GM21515 (cell line): Measurements from ENCODE around the gene RMC1.
"Not testable (repeated sequence)": the region's sequence is repeated elsewhere in the genome, so short reads cannot be mapped to it uniquely, and the experiment has no call there.

Experiments used
- ATAC-seq: cut with Tn5 transposase; IDR thresholded peaks from one replicate; pipeline ENCODE4 v1.9.1; 2021; ENCODE audit not compliant: unreplicated experiment

Gene RMC1

GRCh38 chr18:23556145-23556780 is 53.0 kb downstream of the RMC1 start:
- ATAC-seq: no peak

GRCh38 chr18:23557511-23557910 is 54.2 kb downstream of the RMC1 start:
- not testable (repeated sequence) for ATAC-seq

- no peak for ATAC-seq
Observed at GRCh38 chr18:23560186-23560585, 56.9 kb downstream of the RMC1 start.

DNA sequence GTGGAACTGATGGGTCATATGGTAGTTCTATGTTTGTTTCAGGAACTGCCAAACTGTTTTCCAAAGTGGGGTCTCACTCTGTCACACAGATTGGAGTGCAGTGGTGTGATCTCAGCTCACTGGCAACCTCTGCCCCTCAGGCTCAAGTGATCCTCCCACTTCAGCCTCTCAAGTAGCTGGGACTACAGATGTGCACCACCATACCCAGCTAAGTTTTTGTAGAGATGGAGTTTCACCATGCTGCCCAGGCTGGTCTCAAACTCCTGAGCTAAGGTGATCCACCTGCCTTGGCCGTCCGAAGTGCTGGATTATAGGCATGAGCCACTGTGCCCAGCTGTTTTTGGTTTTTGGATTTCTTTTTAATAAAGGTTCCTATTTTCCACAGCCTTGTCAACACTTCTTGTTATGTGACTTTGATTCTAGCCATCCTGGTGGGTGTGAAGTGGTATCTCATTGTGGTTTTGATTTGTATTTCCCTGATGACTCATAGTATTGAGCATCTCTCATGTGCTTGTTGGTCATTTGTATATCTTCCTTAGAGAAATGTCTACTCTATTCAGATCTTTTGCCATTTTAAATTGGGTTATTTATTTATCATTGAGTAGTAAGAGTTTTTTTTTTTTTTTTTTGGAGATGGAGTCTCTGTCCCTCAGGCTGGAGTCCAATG is 60.2 kb downstream of the RMC1 start:
- no peak for ATAC-seq

- ATAC-seq: no peak
Observed at GRCh38 chr18:23565916-23566547, 62.7 kb downstream of the RMC1 start.

- ATAC-seq: no peak
Observed at GRCh38 chr18:23567671-23568070, 64.4 kb downstream of the RMC1 start.

DNA sequence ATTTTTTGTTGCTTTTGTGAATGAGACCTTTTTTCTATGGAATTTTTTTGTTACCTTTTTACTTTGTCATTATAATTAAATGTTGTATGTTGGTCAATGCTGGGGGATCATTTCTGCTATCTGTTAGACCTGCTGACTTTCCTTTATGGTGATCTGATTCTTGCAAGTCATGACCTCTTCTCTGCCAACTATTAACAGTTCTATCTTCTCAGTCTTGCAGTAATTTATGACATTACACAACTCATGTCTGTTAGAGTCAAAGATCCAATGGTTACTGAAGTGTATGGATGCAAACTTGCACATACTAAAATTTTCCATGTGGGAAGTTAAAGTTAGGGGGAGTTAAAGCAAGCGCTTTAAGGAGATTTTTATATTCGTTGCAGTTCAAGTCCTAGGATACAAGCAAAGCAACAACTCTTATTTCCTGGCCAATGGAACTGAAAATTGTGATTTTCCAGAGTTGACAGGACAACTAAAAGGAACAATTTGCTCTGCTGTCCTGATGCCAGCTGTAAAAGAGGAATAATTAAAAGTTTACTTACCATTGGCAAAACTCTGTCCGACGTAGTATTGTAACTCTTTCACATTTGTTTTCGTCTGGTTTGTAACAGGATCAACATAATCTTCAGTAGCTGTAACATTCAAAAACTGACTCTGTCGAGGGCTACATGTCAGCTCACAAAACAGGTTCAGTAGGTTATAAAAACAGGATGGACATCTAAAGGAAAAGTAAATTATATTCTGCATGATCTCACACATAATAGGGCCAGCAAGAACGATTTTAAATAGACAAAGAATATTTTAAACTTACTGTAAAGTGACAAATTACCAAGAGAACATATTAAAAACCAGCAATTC is 65.2 kb downstream of the RMC1 start:
- ATAC-seq: no peak

DNA sequence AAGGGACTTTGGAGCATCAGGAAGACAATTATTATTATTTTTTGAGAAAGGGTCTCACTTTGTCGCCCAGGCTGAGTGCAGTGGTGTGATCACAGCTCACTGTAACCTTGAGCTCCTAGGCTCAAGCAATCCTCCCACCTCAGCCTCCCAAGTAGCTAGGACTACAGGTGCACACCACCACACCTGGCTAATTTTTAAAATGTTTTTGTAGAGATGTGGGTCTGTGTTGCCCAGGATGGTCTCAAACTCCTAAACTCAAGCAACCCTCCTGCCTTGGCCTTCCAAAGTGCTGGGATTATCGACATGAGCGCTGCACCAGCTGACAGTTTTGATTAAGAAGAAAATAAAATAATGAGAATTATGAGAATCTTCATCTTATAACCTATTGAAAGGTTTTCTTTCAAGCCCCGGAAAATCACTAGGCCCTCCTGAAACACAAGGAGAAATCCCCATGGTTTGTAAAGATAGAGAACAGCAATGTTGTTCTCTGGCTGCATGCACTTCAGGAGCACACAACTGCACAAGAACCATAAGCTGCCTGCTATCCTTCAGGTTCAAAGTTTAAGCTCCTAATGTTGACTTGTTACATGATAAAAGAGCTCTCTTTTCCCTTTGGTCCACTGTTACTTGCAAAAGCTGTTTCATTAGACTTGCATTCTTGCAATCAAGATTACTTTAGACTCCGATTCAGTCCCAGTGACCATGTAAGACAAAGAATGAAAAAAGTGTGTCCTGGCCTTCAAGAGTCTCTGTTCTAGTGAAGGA is 66.2 kb downstream of the RMC1 start:
- ATAC-seq: no peak

GRCh38 chr18:23570912-23571504 is 67.7 kb downstream of the RMC1 start:
- no peak for ATAC-seq

DNA sequence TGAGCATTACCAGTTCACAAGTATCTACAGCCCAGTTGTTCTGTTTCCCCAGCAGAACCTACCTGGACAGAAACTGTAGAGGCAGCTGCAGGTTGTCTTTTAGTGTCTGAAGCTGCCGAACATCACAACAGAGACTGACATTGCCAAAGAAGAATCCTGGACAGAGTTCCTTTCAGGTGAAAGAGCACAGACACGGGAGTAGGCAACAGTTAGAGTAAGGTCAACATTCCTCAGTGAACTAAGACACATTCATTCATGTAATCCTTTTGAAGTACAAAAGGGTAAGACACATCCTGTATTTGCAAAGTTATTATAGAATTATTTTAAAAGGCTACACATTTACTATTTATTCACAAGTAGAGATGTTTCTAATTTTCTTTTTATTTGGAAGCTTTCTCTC is 68.7 kb downstream of the RMC1 start:
- no peak for ATAC-seq

- ATAC-seq: no peak
Observed at GRCh38 chr18:23572570-23572969, 69.3 kb downstream of the RMC1 start.

DNA sequence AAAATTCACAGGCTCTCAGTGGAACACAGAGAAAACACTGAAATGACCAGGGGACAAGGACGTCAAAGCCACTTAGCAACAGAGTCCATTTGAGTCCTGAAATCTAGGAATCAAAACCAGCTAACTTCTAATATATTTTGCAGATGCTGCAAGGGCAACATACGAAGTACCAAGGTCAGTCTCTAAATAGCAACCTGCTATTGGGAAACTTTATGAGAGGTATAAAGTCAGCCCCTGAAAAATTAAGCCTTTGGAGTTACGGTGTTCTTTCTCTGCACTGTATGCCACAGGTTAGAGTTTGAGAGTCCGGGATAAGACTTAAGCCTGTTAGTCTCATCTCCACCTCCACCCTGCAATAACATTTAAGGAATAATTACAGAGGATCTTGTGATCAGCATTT is 69.7 kb downstream of the RMC1 start:
- ATAC-seq: no peak

DNA sequence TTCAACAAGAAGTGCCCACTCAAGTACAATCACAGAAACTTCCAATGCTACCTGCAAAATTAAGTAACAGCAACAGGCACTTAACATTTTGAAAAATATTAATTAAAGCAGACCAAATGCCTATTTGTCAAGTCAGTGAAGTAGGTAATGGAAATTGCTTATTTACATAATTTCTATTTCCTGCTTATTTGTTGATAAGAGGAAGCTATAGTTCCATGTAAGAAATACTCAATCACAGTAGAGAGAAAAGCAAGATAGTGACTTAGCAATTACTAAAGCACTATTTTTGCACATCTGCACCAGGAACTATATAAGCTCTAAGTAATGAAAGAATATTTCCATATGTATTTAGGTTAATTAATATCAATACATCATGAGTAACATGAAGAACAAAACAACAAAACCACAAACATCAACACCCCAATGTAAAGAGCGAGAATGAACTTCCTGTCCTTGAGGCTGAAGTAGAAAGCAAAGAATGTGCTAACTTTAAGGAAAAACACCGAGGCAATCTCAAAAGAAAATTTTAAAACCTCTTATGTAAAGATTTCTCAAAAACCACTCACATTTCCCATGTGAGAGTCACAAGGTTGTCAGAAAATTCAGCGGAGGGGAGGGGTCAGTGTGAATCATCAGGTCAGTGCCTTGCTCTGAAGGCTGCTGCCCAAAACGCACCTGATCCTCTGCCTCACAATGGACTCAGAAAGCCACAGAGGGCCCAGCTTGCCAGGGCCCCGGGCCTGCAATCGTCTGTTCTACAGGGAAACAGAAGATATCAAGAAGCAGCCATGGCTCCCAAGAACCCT is 70.5 kb downstream of the RMC1 start:
- no peak for ATAC-seq

DNA sequence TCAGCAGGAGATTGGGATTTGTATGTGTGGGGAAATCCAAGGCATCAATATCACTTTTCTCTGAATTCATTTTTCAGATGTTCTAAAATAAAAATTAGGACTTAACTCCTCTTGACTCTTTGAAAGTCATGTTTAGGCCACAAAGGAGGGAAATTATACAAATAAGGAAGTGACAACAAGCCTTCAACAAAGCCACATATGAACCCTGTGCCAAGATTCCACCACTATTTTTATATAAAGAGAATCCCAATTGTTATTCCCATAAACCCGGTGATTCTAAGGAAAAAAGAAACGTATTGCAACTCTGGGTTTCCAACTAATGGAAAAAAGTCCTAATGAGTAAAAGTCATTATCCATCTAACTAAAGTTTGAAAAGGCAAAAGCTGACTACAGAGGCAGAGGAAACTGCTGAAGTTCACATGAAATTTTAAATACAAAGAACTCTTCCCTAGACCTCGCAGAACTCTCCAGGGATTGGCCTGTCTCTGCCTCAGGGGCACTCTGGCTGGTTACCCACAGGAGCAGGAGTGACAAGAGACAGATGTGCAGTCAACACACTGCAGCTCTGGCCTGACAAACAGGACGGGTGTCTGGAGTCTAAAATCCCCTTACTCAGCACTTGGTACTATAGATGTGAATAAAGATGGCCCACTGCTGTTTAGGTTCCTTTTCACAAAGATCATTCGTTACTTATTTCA is 71.4 kb downstream of the RMC1 start:
- ATAC-seq: no peak

GRCh38 chr18:23575309-23575651 is 72.0 kb downstream of the RMC1 start:
- ATAC-seq: no peak

GRCh38 chr18:23577521-23577920 is 74.2 kb downstream of the RMC1 start:
- not testable (repeated sequence) for ATAC-seq

- ATAC-seq: no peak
Observed at GRCh38 chr18:23578067-23578701, 74.9 kb downstream of the RMC1 start.

GRCh38 chr18:23578891-23579653 is 75.8 kb downstream of the RMC1 start:
- ATAC-seq: no peak
